ENCODE measurements around the gene DLGAP1. TPM values are rescaled to one million over a fixed set of nuclear protein-coding genes. Genes with fewer than 3 reads are reported as not detected.

DLGAP1 gene
- total RNA-seq, 1 donor from 2014 or later: 2.0 TPM

GRCh38 chr18:3457261-3457724 lies 997.8 kb downstream of the DLGAP1 start:
- Histone ChIP-seq H3K4me3 (no peak overlapping the region), H3K36me3 (peaks cover 21 to 40% of the 10 kb centered on the region in 2 donors), H3K4me1 (peaks cover 3 to 25% of the 10 kb centered on the region in 2 donors), H3K27ac (no peak overlapping the region), H3K27me3 (no peaks in the 10 kb centered on the region), H3K9me3 (no peaks in the 10 kb centered on the region)
- DNase-seq (ENCODE audit: low spot score in 2 of 2): no peak
- TF ChIP-seq, protein P1, sequence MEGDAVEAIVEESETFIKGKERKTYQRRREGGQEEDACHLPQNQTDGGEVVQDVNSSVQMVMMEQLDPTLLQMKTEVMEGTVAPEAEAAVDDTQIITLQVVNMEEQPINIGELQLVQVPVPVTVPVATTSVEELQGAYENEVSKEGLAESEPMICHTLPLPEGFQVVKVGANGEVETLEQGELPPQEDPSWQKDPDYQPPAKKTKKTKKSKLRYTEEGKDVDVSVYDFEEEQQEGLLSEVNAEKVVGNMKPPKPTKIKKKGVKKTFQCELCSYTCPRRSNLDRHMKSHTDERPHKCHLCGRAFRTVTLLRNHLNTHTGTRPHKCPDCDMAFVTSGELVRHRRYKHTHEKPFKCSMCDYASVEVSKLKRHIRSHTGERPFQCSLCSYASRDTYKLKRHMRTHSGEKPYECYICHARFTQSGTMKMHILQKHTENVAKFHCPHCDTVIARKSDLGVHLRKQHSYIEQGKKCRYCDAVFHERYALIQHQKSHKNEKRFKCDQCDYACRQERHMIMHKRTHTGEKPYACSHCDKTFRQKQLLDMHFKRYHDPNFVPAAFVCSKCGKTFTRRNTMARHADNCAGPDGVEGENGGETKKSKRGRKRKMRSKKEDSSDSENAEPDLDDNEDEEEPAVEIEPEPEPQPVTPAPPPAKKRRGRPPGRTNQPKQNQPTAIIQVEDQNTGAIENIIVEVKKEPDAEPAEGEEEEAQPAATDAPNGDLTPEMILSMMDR (IDR thresholded peaks at IDR 0.05): no peak
- intact Hi-C loops (cut with DNase I): loop anchor here (5.0 to 10.0 kb wide), 2 partner anchors 210 to 602 kb away; no protein-coding TSS in a partner anchor

- Histone ChIP-seq H3K27me3 (no peaks in the 10 kb centered on the region), H3K4me1 (peaks cover 3 to 25% of the 10 kb centered on the region in 2 donors), H3K9me3 (no peaks in the 10 kb centered on the region), H3K27ac (no peak overlapping the region), H3K4me3 (no peak overlapping the region), H3K36me3 (peaks cover 21 to 40% of the 10 kb centered on the region in 2 donors)
- no peak for DNase-seq (ENCODE audit: low spot score in 2 of 2)
- intact Hi-C loops (cut with DNase I): loop anchor here (5.0 to 10.0 kb wide), 2 partner anchors 211 to 602 kb away; no protein-coding TSS in a partner anchor
- TF ChIP-seq, protein P1 (IDR thresholded peaks at IDR 0.05): no peak
These were observed 998.4 kb downstream of the DLGAP1 start for GRCh38 chr18:3456686-3457069.

GRCh38 chr18:3455907-3456685 lies 999.0 kb downstream of the DLGAP1 start:
- H3K27me3 ChIP-seq: no peaks in the 10 kb centered on the region
- TF ChIP-seq, protein P1 (IDR thresholded peaks at IDR 0.05): no peak
- H3K36me3 ChIP-seq: peaks cover 21 to 38% of the 10 kb centered on the region in 2 donors
- intact Hi-C loops (cut with DNase I): loop anchor here (5.0 to 10.0 kb wide), 2 partner anchors 211 to 601 kb away; no protein-coding TSS in a partner anchor
- no peak overlapping the region for H3K4me3 ChIP-seq
- DNase-seq (ENCODE audit: low spot score in 2 of 2): no peak
- no peak overlapping the region for H3K27ac ChIP-seq
- H3K9me3 ChIP-seq: no peaks in the 10 kb centered on the region
- peaks cover 3 to 25% of the 10 kb centered on the region in 2 donors for H3K4me1 ChIP-seq

DNA sequence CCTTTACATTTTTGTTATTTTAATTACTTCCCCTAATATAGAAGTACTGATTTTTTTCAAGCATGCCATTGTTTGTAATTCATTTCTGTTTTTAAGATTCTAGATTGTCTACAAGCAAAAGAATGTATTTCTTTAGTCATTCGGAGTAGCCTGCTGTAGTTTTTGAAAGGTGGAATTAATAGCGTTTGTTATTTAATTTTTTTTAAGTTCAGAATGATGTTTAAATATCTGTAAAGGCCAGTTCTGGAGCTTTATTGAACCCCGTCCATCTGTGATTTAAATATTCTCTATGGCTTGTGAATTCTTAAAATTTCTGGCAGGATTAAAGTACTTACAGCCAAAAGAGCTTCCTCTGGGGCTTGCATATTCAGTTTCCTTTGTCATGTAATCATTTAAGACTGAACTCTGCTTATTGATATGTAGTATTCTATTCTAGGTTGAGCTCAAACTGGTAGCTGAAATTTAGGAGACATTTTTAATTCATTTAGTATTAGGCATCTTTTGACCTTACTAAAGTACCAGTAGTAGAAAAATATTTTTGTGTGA lies 999.9 kb downstream of the DLGAP1 start:
- intact Hi-C loops (cut with DNase I): loop anchor here (5.0 to 10.0 kb wide), 2 partner anchors 212 to 600 kb away; no protein-coding TSS in a partner anchor
- H3K27ac ChIP-seq: peak overlapping the region; percentile 81 to 100

DNA sequence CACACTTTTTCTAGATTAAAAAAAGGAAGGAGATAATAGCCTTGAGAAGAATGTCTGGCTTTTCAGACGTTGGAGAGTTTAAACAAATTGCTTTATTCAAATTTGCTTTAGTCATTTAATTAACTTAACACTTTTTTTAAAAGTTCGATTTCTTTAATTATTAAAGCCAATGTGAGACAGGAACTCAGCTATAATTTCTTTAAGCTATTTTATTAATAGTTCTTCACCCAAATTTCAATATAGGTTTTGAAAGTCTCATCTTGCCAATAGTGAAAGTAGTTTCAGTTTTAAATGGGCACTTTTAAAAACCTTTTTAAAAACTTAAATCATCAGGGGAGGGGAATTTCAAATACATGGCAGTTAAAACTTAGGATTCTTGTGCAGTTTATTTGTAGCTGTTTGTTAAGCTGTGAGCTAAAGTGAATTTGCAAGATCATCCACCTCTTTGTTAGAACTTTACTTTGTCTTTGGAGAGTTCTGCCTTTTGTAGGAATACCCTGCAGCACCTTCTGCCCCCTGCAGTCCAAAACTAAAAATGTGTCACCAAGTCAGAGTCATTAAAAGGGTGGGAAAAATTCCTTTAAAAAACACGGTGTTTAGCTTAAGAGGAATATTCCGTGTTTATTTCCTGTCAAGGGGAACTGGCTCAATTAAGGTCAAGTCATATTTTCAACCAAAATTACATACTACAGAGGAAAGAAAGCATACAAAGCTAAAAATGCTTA lies 1000.6 kb downstream of the DLGAP1 start:
- Histone ChIP-seq H3K27ac (peak overlapping the region; percentile 81 to 100), H3K36me3 (peaks cover 21 to 32% of the 10 kb centered on the region in 2 donors), H3K4me3 (peak overlapping the region; percentile 79 to 86), H3K4me1 (peaks cover 3 to 25% of the 10 kb centered on the region in 2 donors), H3K9me3 (no peaks in the 10 kb centered on the region), H3K27me3 (no peaks in the 10 kb centered on the region)
- no peak for DNase-seq (ENCODE audit: low spot score in 2 of 2)
- TF ChIP-seq, protein P1 (IDR thresholded peaks at IDR 0.05): peak; percentile 54 to 65 (median 60)
- intact Hi-C loops (cut with DNase I): loop anchor here (1.0 to 10.0 kb wide), 8 partner anchors 140 to 1003 kb away; partner anchors contain the start of gene DLGAP1

More for the DNA sequence above, 999.9 kb downstream of the DLGAP1 start:
- peaks cover 3 to 25% of the 10 kb centered on the region in 2 donors for H3K4me1 ChIP-seq
- peaks cover 21 to 32% of the 10 kb centered on the region in 2 donors for H3K36me3 ChIP-seq
- H3K9me3 ChIP-seq: no peaks in the 10 kb centered on the region
- TF ChIP-seq, protein P1 (IDR thresholded peaks at IDR 0.05): no peak
- no peak for DNase-seq (ENCODE audit: low spot score in 2 of 2)
- H3K27me3 ChIP-seq: no peaks in the 10 kb centered on the region
- peak overlapping the region; percentile 79 to 86 for H3K4me3 ChIP-seq

Measured in ascending aorta (tissue), 2 donors.